Dendritic cell treated with granulocyte-macrophage colony-stimulating factor and Interleukin-4, amounts not matched to agents 40 ng/mL and 50 ng/mL, for 4 days (primary cell): ENCODE measurements around the gene SLC16A10.
"Not testable (repeated sequence)": the region's sequence is repeated elsewhere in the genome, so short reads cannot be mapped to it uniquely, and the experiment has no call there.

Experiments used
- H3K27ac Mint-ChIP-seq: one replicate; pipeline ENCODE4 v1.8.0; 2022; ENCODE audit warnings: mild to moderate bottlenecking, mixed read lengths
- H3K27me3 Mint-ChIP-seq: one replicate; pipeline ENCODE4 v1.8.0; 2022; ENCODE audit warnings: mild to moderate bottlenecking, mixed read lengths
- H3K36me3 Mint-ChIP-seq: one replicate; pipeline ENCODE4 v1.8.0; 2022; ENCODE audit warnings: low read depth, mixed read lengths
- H3K4me1 Mint-ChIP-seq: one replicate; pipeline ENCODE4 v1.8.0; 2022; ENCODE audit warnings: low read depth, mixed read lengths
- H3K4me3 Mint-ChIP-seq: one replicate; pipeline ENCODE4 v1.8.0; 2022; ENCODE audit warnings: mild to moderate bottlenecking, moderate library complexity, mixed read lengths
- H3K9me3 Mint-ChIP-seq: one replicate; pipeline ENCODE4 v1.8.0; 2022; ENCODE audit warnings: mixed read lengths
- intact Hi-C: fragments of 100-400 bp; cut with micrococcal nuclease; formaldehyde crosslinking; loops from one replicate; pipeline ENCODE4 v1.15.0; 2022

The SLC16A10 gene, protein sequence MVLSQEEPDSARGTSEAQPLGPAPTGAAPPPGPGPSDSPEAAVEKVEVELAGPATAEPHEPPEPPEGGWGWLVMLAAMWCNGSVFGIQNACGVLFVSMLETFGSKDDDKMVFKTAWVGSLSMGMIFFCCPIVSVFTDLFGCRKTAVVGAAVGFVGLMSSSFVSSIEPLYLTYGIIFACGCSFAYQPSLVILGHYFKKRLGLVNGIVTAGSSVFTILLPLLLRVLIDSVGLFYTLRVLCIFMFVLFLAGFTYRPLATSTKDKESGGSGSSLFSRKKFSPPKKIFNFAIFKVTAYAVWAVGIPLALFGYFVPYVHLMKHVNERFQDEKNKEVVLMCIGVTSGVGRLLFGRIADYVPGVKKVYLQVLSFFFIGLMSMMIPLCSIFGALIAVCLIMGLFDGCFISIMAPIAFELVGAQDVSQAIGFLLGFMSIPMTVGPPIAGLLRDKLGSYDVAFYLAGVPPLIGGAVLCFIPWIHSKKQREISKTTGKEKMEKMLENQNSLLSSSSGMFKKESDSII

DNA sequence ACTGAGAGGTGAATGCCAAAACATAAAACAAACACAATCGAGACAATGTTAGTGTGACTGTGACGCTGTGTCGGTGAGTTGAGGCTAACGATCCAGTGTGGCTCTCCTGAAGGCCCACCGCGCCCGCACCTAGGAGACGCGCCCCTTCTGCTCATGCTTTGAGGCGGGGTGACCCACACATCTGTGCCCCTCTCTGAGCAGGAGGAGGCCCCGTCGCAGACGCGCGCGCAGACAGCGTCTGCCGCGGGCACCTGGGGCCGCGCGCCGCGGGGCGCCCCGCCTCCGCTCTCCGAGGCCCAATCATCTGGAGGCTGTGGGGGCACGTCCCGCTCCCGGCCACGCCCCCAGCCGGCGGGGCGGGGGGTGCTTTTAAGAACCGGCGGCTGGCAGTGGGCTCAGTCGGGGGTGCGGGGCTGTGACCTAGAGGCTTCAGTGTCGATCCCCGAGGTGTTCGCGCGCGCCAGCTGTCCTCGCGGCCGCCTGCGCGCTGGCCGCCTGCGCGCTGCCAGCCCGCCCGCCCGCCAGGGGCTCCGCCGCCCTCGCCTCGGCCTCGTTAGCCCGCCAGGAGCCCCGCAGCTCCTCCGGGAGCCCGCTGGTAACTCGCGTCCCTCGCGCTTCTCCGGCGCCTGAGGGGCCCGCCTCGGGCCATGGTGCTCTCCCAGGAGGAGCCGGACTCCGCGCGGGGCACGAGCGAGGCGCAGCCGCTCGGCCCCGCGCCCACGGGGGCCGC is at the start of gene SLC16A10:
SLC16A10 (plus strand) TSS at position 398 of the 730 bp plus-strand sequence; CDS start at position 648, 250 bp downstream.
- intact Hi-C loops: no loop called here

GRCh38 chr6:111038534-111039252 is 48.6 kb upstream of the SLC16A10 start:
- Mint-ChIP-seq H3K27ac (no peak overlapping the region), H3K36me3 (no peaks in the 10 kb centered on the region), H3K9me3 (no peaks in the 10 kb centered on the region), H3K4me1 (no peaks in the 10 kb centered on the region), H3K27me3 (peaks cover 3% of the 10 kb centered on the region), H3K4me3 (no peak overlapping the region)
- intact Hi-C loops: no loop called here

More for the DNA sequence above, at the start of gene SLC16A10:
- Mint-ChIP-seq H3K36me3 (no peaks in the 10 kb centered on the region), H3K27me3 (peaks cover 48% of the 10 kb centered on the region), H3K4me1 (peaks cover 18% of the 10 kb centered on the region), H3K9me3 (no peaks in the 10 kb centered on the region), H3K4me3 (peak within 1 kb of the TSS; percentile 76), H3K27ac (no peak within 1 kb of the TSS)

- H3K27ac Mint-ChIP-seq: no peak overlapping the region
- no peaks in the 10 kb centered on the region for H3K36me3 Mint-ChIP-seq
- no peak overlapping the region for H3K4me3 Mint-ChIP-seq
- peaks cover 3% of the 10 kb centered on the region for H3K27me3 Mint-ChIP-seq
- H3K4me1 Mint-ChIP-seq: no peaks in the 10 kb centered on the region
- intact Hi-C loops: no loop called here
- no peaks in the 10 kb centered on the region for H3K9me3 Mint-ChIP-seq
These were observed 45.4 kb upstream of the SLC16A10 start for GRCh38 chr6:111041917-111042316.

- Mint-ChIP-seq H3K27ac (no peak overlapping the region), H3K36me3 (no peaks in the 10 kb centered on the region), H3K27me3 (no peaks in the 10 kb centered on the region), H3K9me3 (no peaks in the 10 kb centered on the region), H3K4me3 (no peak overlapping the region), H3K4me1 (peaks cover 6% of the 10 kb centered on the region)
- intact Hi-C loops: no loop called here
These were observed 40.1 kb upstream of the SLC16A10 start for GRCh38 chr6:111047244-111047643.

DNA sequence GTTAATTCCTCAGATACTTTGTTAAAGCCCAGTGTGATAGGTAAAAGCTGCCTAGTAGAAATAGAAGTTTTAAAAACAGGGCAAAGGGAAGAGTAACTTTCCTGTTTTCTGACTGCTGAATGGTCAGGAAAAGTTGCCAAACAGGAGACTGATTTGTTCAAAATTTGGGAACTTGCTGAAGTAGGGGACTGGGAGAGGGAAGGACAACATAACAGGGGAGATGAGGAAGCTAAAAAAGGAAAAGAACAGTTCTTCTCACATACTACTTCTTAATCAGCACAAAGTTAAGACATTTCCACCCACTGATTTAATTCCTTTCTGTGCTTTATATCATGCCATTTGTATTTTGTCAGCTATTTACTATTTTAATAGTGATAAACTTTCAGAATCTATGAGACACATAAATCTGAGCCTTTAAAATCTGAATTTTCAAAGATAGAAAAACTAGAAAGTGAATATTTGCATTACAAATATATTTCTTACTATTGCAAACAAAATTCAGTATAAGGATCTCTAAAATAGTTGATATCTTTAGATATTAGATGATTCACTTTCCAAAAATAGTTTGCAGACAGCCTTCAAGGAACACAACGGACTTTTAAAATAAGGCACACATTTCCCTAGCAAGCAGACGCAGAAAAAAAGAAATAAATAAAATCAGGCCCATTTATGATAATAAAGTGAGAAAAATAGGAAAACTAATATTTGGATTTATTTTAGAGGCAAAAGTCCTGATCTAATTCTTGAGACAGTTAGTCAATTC is 36.9 kb upstream of the SLC16A10 start:
- intact Hi-C loops: no loop called here
- peaks cover 6% of the 10 kb centered on the region for H3K4me1 Mint-ChIP-seq

DNA sequence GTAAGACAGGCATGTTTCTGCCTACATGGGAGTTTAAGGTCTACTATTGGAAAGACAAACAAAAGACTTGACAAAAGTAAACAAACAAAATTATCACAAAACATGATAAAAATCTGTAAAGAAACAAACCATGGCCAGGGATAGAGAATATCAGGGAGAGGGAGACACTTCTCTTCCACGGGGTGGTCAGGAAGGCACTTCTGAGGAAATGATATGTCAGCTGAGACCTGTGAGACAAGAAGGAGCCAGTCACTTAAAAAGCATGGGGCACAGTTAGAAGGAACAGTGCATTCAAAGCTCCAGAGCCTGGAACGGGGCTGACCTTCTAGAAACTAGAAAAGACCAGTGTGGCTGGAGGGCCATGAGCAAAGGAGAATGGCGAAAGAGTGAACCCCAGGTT is 35.1 kb upstream of the SLC16A10 start:
- intact Hi-C loops: no loop called here
- no peaks in the 10 kb centered on the region for H3K9me3 Mint-ChIP-seq
- H3K27me3 Mint-ChIP-seq: no peaks in the 10 kb centered on the region
- peaks cover 6% of the 10 kb centered on the region for H3K4me1 Mint-ChIP-seq
- H3K4me3 Mint-ChIP-seq: no peak overlapping the region
- no peak overlapping the region for H3K27ac Mint-ChIP-seq
- H3K36me3 Mint-ChIP-seq: no peaks in the 10 kb centered on the region

More for the DNA sequence above, 36.9 kb upstream of the SLC16A10 start:
- Mint-ChIP-seq H3K27ac (no peak overlapping the region), H3K4me3 (no peak overlapping the region), H3K9me3 (no peaks in the 10 kb centered on the region), H3K27me3 (no peaks in the 10 kb centered on the region), H3K36me3 (no peaks in the 10 kb centered on the region)

GRCh38 chr6:111057074-111057752 is 30.1 kb upstream of the SLC16A10 start:
- Mint-ChIP-seq H3K4me1 (no peaks in the 10 kb centered on the region), H3K27ac (no peak overlapping the region), H3K27me3 (peaks cover 4% of the 10 kb centered on the region), H3K4me3 (no peak overlapping the region), H3K36me3 (no peaks in the 10 kb centered on the region), H3K9me3 (peaks cover 9% of the 10 kb centered on the region)
- intact Hi-C loops: loop anchor here (1.0 kb wide), 1 partner anchor 153 kb away; no protein-coding TSS in a partner anchor

GRCh38 chr6:111061508-111061907 is 25.8 kb upstream of the SLC16A10 start:
- peaks cover 9% of the 10 kb centered on the region for H3K9me3 Mint-ChIP-seq
- no peaks in the 10 kb centered on the region for H3K36me3 Mint-ChIP-seq
- H3K4me1 Mint-ChIP-seq: peaks cover 8% of the 10 kb centered on the region
- no peak overlapping the region for H3K27ac Mint-ChIP-seq
- peaks cover 11% of the 10 kb centered on the region for H3K27me3 Mint-ChIP-seq
- intact Hi-C loops: no loop called here
- no peak overlapping the region for H3K4me3 Mint-ChIP-seq

DNA sequence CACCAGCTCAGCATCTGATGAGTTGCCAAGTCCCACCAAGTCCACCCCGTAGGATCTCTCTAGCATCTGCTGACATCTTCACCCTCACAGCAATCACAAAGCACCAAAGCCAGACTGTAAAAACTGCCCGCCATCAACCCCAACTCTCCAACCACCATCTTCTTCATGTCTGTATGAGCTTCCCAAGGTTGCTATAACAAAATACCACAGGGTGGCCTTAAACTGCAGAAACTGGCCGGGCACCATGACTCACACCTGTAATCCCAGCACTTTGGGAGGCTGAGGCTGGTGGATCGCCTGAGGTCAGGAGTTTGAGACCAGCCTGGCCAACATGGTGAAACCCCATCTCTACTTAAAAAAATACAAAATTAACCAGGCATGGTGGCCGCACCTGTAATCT is 25.3 kb upstream of the SLC16A10 start:
- H3K4me1 Mint-ChIP-seq, H3K36me3 Mint-ChIP-seq, H3K27ac Mint-ChIP-seq, intact Hi-C loops, H3K4me3 Mint-ChIP-seq, H3K9me3 Mint-ChIP-seq: not testable (repeated sequence)
- peaks cover 11% of the 10 kb centered on the region for H3K27me3 Mint-ChIP-seq

DNA sequence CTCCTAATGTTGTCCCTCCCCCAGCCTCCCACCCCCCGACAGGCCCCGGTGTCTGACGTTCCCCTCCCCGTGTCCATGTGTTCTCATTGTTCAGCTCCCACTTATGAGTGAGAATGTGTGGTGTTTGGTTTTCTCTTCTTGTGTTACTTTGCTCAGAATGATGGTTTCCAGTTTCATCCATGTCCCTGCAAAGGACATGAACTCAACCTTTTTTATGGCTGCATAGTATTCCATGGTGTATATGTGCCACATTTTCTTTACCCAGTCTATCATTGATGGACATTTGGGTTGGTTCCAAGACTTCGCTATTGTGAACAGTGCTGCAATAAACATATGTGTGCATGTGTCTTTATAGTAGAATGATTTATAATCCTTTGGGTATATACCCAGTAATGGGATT is 24.4 kb upstream of the SLC16A10 start:
- H3K9me3 Mint-ChIP-seq, H3K4me1 Mint-ChIP-seq, H3K27ac Mint-ChIP-seq, H3K4me3 Mint-ChIP-seq, H3K36me3 Mint-ChIP-seq, intact Hi-C loops: not testable (repeated sequence)
- H3K27me3 Mint-ChIP-seq: peaks cover 11% of the 10 kb centered on the region

DNA sequence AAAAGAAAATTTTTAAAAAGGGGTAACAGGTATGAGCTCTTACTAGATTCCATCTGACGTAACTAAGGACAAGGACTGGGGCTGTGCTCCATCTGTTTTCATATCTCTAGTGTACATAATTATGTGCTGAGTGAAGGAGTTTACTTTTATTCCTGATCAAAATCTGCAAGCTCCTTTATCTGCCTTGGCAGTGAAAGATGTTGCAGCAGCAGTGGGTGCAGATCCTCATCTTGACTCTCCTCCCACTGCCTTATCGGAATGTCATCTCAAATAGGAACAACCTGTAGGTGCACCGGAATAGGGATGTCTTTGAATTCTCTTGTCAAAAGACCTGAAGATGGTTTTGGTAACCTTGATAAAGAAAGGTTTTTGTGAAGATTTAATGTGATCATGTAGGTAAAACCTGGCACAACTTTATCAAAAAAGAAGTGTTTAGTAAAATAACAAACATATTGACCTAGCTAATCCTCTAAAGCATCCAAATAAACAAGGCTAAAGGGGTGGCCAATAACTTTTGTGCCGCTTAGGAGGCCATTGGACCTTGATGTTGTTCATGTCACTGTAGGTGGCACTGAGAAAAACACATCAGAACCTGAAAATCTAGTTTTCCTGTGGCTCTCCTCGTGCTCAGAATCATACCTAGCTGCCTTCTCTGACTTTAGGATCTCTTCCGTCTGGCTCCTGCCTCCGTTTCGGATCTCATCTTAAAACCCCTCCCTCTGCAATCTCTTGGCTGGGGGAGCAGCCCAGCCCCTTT is 19.0 kb upstream of the SLC16A10 start:
- H3K36me3 Mint-ChIP-seq: no peaks in the 10 kb centered on the region
- peaks cover 8% of the 10 kb centered on the region for H3K4me1 Mint-ChIP-seq
- no peak overlapping the region for H3K4me3 Mint-ChIP-seq
- intact Hi-C loops: no loop called here
- H3K27ac Mint-ChIP-seq: no peak overlapping the region
- H3K27me3 Mint-ChIP-seq: peaks cover 10% of the 10 kb centered on the region
- no peaks in the 10 kb centered on the region for H3K9me3 Mint-ChIP-seq

DNA sequence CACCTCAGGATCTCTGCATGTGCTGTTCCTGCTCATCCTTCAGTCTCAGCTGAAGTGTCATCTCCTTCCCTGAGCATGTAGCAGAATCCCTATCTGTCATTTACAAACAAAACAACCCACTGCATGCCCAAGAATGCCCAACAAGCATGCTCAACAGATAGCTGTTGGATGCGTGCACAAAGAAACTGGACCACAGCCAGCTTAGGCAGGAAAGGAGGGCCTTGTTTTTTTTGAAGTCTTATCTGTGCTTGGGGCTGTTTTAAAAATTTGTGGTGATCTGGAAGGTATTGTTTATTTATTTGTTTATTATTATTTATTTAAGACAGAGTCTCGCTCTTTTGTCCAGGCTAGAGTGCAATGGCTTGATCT is 18.5 kb upstream of the SLC16A10 start:
- Mint-ChIP-seq H3K27ac (no peak overlapping the region), H3K36me3 (no peaks in the 10 kb centered on the region), H3K4me3 (no peak overlapping the region), H3K4me1 (peaks cover 8% of the 10 kb centered on the region), H3K9me3 (no peaks in the 10 kb centered on the region), H3K27me3 (peaks cover 10% of the 10 kb centered on the region)
- intact Hi-C loops: no loop called here
